Measurements from ENCODE around the gene NTRK2. TPM values are rescaled to one million over a fixed set of nuclear protein-coding genes. Genes with fewer than 3 reads are reported as not detected.

NTRK2 gene
- polyA plus RNA-seq, 1 experiment, result 2.0 TPM

DNA sequence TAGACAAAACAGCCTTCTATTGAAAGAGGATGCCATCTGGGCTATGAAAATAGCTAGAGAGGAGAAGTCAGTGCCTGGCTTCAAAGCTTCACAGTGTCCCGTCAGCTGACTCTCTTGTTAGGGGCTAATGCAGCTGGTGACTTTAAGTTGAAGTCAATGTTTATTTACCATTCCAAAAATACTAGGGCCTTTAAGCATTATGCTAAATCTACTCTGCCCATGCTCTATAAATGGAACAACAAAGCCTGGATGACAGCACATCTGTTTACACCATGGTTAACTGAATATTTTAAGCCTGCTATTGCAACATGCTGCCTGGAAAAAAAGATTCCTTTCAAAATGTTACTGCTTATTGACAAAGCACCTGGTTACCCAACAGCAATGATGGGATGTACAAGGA, 309.1 kb downstream of the NTRK2 start:
- TF ChIP-seq, protein P1, sequence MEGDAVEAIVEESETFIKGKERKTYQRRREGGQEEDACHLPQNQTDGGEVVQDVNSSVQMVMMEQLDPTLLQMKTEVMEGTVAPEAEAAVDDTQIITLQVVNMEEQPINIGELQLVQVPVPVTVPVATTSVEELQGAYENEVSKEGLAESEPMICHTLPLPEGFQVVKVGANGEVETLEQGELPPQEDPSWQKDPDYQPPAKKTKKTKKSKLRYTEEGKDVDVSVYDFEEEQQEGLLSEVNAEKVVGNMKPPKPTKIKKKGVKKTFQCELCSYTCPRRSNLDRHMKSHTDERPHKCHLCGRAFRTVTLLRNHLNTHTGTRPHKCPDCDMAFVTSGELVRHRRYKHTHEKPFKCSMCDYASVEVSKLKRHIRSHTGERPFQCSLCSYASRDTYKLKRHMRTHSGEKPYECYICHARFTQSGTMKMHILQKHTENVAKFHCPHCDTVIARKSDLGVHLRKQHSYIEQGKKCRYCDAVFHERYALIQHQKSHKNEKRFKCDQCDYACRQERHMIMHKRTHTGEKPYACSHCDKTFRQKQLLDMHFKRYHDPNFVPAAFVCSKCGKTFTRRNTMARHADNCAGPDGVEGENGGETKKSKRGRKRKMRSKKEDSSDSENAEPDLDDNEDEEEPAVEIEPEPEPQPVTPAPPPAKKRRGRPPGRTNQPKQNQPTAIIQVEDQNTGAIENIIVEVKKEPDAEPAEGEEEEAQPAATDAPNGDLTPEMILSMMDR (IDR thresholded peaks at IDR 0.05; ENCODE audit: insufficient read depth, low read depth, low read length), result no peak

DNA sequence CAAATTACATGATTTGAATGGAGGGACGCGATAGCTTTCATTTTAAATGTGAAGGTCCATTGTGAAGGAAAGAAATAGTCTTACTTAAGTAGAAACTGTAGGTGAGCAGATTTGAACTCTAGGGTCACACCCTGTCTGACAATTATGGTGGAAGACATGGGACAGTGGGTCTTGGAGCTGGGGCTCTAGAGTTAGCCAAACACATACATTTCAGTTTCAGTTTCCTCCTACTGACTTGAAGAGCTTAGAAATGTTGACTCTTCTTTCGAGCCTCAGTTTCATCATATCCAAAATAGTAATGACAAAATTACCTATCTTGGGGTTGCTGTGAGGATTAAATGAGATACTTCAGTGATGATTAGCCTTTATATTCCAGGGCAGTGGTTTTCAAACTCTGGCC, 314.2 kb downstream of the NTRK2 start:
- Histone ChIP-seq H3K27me3 (ENCODE audit: control insufficient read depth, insufficient read depth, low read length) (no peaks in the 10 kb centered on the region), H3K4me3 (ENCODE audit: low read depth, low read length) (no peak overlapping the region), H3K36me3 (ENCODE audit: control insufficient read depth, insufficient read depth, low read length) (no peaks in the 10 kb centered on the region)
- TF ChIP-seq, protein P1 (IDR thresholded peaks at IDR 0.05; ENCODE audit: insufficient read depth, low read depth, low read length), result no peak
- POLR2A ChIA-PET, result no interaction called here
- no peak for DNase-seq (ENCODE audit: low read depth)
- CTCF ChIA-PET, result no interaction called here

More for the DNA sequence above, 309.1 kb downstream of the NTRK2 start:
- no peak overlapping the region for H3K4me3 ChIP-seq (ENCODE audit: low read depth, low read length)
- no peaks in the 10 kb centered on the region for H3K36me3 ChIP-seq (ENCODE audit: control insufficient read depth, insufficient read depth, low read length)
- no peak for DNase-seq (ENCODE audit: low read depth)
- H3K27me3 ChIP-seq (ENCODE audit: control insufficient read depth, insufficient read depth, low read length), result no peaks in the 10 kb centered on the region
- ChIA-PET CTCF (no interaction called here), POLR2A (no interaction called here)

DNA sequence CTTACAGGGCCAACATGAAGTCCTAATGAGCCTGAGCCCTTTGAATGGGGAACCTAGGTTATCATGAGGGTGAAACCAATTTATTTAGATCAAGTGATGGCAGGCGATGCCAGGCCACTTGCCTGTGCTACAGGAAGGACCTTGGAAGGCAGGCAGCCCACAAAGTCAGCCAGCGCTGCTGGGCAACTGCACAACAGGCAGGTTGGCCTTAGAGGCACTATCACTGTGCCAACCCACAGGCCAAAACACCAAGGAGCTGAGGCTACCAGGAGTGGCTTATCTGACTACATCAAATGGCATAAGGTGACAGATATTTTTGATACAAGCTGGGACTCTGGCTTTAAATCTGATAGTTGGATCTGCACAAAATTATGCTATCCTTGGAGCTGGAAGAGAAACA, 319.1 kb downstream of the NTRK2 start:
- TF ChIP-seq, protein P1 (IDR thresholded peaks at IDR 0.05; ENCODE audit: insufficient read depth, low read depth, low read length), result no peak
- no peak for DNase-seq (ENCODE audit: low read depth)
- H3K4me3 ChIP-seq (ENCODE audit: low read depth, low read length), result no peak overlapping the region
- CTCF ChIA-PET, result no interaction called here
- POLR2A ChIA-PET, result no interaction called here
- H3K36me3 ChIP-seq (ENCODE audit: control insufficient read depth, insufficient read depth, low read length), result no peaks in the 10 kb centered on the region
- no peaks in the 10 kb centered on the region; the same call in 1 of the 2 replicates for H3K27me3 ChIP-seq (ENCODE audit: control insufficient read depth, insufficient read depth, low read length)

DNA sequence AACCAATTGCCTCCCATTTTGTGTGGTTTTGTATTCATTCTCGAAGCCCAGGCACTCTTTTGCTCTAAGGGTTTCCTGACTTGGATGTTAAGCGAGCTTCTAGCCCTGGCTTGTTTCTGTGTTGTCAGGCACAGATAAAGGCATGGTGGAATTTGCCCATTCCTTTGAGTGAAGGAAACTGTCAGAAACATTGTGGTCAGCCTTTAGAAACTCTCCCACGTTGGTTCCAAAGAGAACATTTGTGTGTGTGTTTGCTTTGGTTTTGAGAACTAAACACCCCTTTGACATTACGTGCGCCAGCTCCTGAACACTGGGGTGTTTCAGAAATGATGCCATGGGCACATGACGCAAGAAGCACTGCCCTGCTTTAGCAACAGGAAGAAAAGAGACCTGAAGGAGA, 320.9 kb downstream of the NTRK2 start:
- no peaks in the 10 kb centered on the region; the same call in 1 of the 2 replicates for H3K27me3 ChIP-seq (ENCODE audit: control insufficient read depth, insufficient read depth, low read length)
- H3K4me3 ChIP-seq (ENCODE audit: low read depth, low read length), result no peak overlapping the region
- TF ChIP-seq, protein P1 (IDR thresholded peaks at IDR 0.05; ENCODE audit: insufficient read depth, low read depth, low read length), result no peak
- POLR2A ChIA-PET, result no interaction called here
- DNase-seq (ENCODE audit: low read depth), result no peak
- no peaks in the 10 kb centered on the region for H3K36me3 ChIP-seq (ENCODE audit: control insufficient read depth, insufficient read depth, low read length)
- CTCF ChIA-PET, result no interaction called here

DNA sequence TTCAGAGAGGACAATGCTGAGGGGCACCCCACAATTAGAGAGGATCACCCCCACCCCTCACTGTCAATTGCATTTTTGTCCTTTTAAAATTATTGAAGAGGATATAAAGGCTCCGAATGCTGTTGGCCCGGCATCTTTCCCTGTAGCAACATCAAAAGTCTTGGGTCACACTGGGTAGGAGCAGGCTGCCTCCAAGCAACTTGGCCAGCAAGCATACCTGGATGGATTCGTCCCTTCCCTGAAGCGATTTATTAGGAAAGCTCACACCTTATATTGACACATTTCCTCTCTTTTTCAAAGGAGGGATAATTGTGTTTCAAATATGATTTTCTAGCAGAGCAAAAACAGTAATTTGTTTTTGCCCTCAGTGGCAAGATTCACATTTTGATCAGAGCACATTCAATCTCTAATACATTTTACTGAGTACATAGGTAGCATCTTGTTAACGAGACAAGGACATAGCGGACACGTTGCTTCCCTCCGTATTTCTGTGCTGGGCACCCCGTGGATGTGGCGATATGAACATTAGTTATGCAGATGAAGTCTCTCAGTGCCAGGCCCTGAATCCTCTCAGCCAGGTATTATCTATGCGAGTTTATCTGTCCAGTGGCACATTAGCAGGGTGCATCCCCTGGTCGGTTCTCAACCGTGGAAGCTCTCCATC, 321.5 kb downstream of the NTRK2 start:
- DNase-seq (ENCODE audit: low read depth), result no peak
- CTCF ChIA-PET, result no interaction called here
- TF ChIP-seq, protein P1 (IDR thresholded peaks at IDR 0.05; ENCODE audit: insufficient read depth, low read depth, low read length), result no peak

More for the DNA sequence above, 321.5 kb downstream of the NTRK2 start:
- POLR2A ChIA-PET, result no interaction called here
- H3K4me3 ChIP-seq (ENCODE audit: low read depth, low read length), result no peak overlapping the region
- no peaks in the 10 kb centered on the region; the same call in 1 of the 2 replicates for H3K27me3 ChIP-seq (ENCODE audit: control insufficient read depth, insufficient read depth, low read length)
- no peaks in the 10 kb centered on the region for H3K36me3 ChIP-seq (ENCODE audit: control insufficient read depth, insufficient read depth, low read length)
